Measurements from ENCODE around the gene EIF4E3.

EIF4E3 gene

DNA sequence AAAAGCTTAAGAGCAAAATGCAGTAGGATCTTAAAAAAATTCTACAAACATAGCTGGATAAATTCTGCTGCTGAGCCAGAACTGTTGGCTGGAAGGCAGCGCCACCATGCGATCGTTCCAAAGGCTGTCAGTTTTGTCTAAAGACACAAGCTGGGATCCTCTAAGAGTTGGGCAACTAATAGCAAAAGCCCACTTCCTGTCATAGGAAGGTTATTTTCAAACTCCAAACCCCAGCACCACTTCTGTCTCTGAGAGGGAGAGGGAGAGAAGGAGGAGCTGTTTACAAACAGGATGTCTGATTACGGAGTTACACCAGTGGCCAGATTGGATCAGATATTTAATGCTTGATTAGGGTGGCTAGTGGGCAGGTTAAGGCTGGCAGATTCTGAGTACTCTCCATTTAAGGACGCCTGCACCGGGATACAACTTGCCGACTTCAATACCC is 44.0 kb downstream of the EIF4E3 start:
- H3K9me3 ChIP-seq (replicated peaks; ENCODE audit: insufficient read depth, low read length), result no peaks in the 10 kb centered on the region
- no peak overlapping the region for H3K9ac ChIP-seq (ENCODE audit: low read length)
- no peak for TF ChIP-seq EZH2phosphoT487 (IDR thresholded peaks at IDR 0.05; ENCODE audit: low read length)
- no peak for TF ChIP-seq EZH2 (optimal IDR thresholded peaks at IDR 0.05; ENCODE audit: low read depth, low read length)
- TF ChIP-seq, protein P1, sequence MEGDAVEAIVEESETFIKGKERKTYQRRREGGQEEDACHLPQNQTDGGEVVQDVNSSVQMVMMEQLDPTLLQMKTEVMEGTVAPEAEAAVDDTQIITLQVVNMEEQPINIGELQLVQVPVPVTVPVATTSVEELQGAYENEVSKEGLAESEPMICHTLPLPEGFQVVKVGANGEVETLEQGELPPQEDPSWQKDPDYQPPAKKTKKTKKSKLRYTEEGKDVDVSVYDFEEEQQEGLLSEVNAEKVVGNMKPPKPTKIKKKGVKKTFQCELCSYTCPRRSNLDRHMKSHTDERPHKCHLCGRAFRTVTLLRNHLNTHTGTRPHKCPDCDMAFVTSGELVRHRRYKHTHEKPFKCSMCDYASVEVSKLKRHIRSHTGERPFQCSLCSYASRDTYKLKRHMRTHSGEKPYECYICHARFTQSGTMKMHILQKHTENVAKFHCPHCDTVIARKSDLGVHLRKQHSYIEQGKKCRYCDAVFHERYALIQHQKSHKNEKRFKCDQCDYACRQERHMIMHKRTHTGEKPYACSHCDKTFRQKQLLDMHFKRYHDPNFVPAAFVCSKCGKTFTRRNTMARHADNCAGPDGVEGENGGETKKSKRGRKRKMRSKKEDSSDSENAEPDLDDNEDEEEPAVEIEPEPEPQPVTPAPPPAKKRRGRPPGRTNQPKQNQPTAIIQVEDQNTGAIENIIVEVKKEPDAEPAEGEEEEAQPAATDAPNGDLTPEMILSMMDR (IDR thresholded peaks at IDR 0.05; ENCODE audit: low read length), result no peak
- H3F3A ChIP-seq (ENCODE audit: insufficient read depth, low read length), result no peaks in the 10 kb centered on the region
- no peaks in the 10 kb centered on the region for H3K27me3 ChIP-seq (replicated peaks; ENCODE audit: insufficient read depth, low read length)
- no peaks in the 10 kb centered on the region for H3K79me2 ChIP-seq (ENCODE audit: low read length)
- H2AFZ ChIP-seq (ENCODE audit: low read length), result no peak overlapping the region
- DNase-seq, result no peak
- no peaks in the 10 kb centered on the region for H4K20me1 ChIP-seq (ENCODE audit: insufficient read depth, low read length)
- H3K4me1 ChIP-seq (ENCODE audit: low read length), result no peaks in the 10 kb centered on the region
- no peak overlapping the region for H3K27ac ChIP-seq (ENCODE audit: low read length)
- no peaks in the 10 kb centered on the region for H3K9me2 ChIP-seq (replicated peaks; ENCODE audit: insufficient read depth, low read length)
- H3K4me2 ChIP-seq (ENCODE audit: low read depth, low read length), result no peak overlapping the region
- peaks cover 4% of the 10 kb centered on the region; the same call in 1 of the 2 replicates for H3K36me3 ChIP-seq (replicated peaks; ENCODE audit: insufficient read depth, low read length)
- no peak overlapping the region for H3K4me3 ChIP-seq (ENCODE audit: low read length)

DNA sequence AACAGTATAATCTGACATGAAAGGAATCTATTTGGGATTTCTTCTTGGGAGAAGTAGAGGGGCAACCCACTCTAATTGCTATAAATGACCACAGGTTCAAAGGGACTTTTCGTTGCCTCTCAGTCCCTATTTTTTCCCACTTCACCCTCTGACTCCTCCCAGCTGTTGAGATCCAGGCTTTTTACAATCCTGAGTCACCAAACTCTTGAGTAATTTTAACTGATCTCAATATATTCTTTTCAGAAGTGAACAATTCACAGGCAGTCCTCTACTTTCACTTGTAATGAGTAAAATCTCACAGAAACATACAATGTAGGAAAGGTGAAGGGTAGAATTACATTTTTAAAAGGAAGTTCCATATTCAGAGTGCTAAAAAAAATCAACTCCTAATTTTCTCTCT is 44.6 kb downstream of the EIF4E3 start:
- H3K79me2 ChIP-seq (ENCODE audit: low read length), result no peaks in the 10 kb centered on the region
- no peaks in the 10 kb centered on the region for H3K9me2 ChIP-seq (replicated peaks; ENCODE audit: insufficient read depth, low read length)
- H4K20me1 ChIP-seq (ENCODE audit: insufficient read depth, low read length), result no peaks in the 10 kb centered on the region
- no peak for DNase-seq
- H3K4me2 ChIP-seq (ENCODE audit: low read depth, low read length), result no peak overlapping the region
- no peak overlapping the region for H3K9ac ChIP-seq (ENCODE audit: low read length)
- no peaks in the 10 kb centered on the region for H3K4me1 ChIP-seq (ENCODE audit: low read length)
- H3K4me3 ChIP-seq (ENCODE audit: low read length), result no peak overlapping the region
- TF ChIP-seq EZH2phosphoT487 (IDR thresholded peaks at IDR 0.05; ENCODE audit: low read length), result no peak
- TF ChIP-seq, protein P1 (IDR thresholded peaks at IDR 0.05; ENCODE audit: low read length), result no peak
- no peak for TF ChIP-seq EZH2 (optimal IDR thresholded peaks at IDR 0.05; ENCODE audit: low read depth, low read length)
- no peaks in the 10 kb centered on the region for H3K9me3 ChIP-seq (replicated peaks; ENCODE audit: insufficient read depth, low read length)
- H3K36me3 ChIP-seq (replicated peaks; ENCODE audit: insufficient read depth, low read length), result peaks cover 4% of the 10 kb centered on the region; the same call in 1 of the 2 replicates
- H3K27ac ChIP-seq (ENCODE audit: low read length), result no peak overlapping the region
- no peak overlapping the region for H2AFZ ChIP-seq (ENCODE audit: low read length)
- no peaks in the 10 kb centered on the region for H3K27me3 ChIP-seq (replicated peaks; ENCODE audit: insufficient read depth, low read length)
- H3F3A ChIP-seq (ENCODE audit: insufficient read depth, low read length), result no peaks in the 10 kb centered on the region

DNA sequence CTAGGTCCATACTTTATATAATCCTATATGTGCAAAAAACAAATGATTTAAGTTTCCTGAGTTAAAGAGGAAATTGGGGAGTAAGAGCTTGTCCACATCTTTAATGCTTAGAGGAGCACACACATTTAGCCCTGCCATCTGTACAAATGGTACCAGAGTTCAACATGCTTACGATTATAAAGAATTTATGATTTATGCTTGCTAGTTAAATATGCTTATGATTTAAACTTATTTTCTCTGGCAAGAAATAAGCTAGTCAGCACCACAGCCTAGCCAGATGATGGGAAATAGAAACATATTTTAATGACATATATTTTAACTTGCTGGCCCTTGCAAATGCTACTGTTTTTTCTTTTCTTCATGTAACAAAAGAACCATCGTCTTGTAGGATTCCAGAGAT is 48.3 kb downstream of the EIF4E3 start:
- Histone ChIP-seq H3K27me3 (replicated peaks; ENCODE audit: insufficient read depth, low read length) (no peaks in the 10 kb centered on the region), H3K9me2 (replicated peaks; ENCODE audit: insufficient read depth, low read length) (no peaks in the 10 kb centered on the region), H3K4me1 (ENCODE audit: low read length) (no peaks in the 10 kb centered on the region), H3K9ac (ENCODE audit: low read length) (no peak overlapping the region), H3K4me2 (ENCODE audit: low read depth, low read length) (no peak overlapping the region), H2AFZ (ENCODE audit: low read length) (no peak overlapping the region), H3K36me3 (replicated peaks; ENCODE audit: insufficient read depth, low read length) (no peaks in the 10 kb centered on the region), H4K20me1 (ENCODE audit: insufficient read depth, low read length) (no peaks in the 10 kb centered on the region), H3K79me2 (ENCODE audit: low read length) (no peaks in the 10 kb centered on the region), H3K9me3 (replicated peaks; ENCODE audit: insufficient read depth, low read length) (no peaks in the 10 kb centered on the region), H3K4me3 (ENCODE audit: low read length) (no peak overlapping the region), H3F3A (ENCODE audit: insufficient read depth, low read length) (no peaks in the 10 kb centered on the region), H3K27ac (ENCODE audit: low read length) (no peak overlapping the region)
- TF ChIP-seq EZH2 (optimal IDR thresholded peaks at IDR 0.05; ENCODE audit: low read depth, low read length) (no peak), EZH2phosphoT487 (IDR thresholded peaks at IDR 0.05; ENCODE audit: low read length) (no peak)
- TF ChIP-seq, protein P1 (IDR thresholded peaks at IDR 0.05; ENCODE audit: low read length), result no peak
- DNase-seq, result no peak

All from MM.1S (cell line).